ENCODE data around the gene MAN2B2. TPM values are rescaled to one million over a fixed set of nuclear protein-coding genes. Genes with fewer than 3 reads are reported as not detected.

MAN2B2 gene
- total and polyA plus RNA-seq, 10 donors = 7.9 to 40.3 (median 31.8) TPM

- TF ChIP-seq, protein P1, sequence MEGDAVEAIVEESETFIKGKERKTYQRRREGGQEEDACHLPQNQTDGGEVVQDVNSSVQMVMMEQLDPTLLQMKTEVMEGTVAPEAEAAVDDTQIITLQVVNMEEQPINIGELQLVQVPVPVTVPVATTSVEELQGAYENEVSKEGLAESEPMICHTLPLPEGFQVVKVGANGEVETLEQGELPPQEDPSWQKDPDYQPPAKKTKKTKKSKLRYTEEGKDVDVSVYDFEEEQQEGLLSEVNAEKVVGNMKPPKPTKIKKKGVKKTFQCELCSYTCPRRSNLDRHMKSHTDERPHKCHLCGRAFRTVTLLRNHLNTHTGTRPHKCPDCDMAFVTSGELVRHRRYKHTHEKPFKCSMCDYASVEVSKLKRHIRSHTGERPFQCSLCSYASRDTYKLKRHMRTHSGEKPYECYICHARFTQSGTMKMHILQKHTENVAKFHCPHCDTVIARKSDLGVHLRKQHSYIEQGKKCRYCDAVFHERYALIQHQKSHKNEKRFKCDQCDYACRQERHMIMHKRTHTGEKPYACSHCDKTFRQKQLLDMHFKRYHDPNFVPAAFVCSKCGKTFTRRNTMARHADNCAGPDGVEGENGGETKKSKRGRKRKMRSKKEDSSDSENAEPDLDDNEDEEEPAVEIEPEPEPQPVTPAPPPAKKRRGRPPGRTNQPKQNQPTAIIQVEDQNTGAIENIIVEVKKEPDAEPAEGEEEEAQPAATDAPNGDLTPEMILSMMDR (IDR thresholded peaks at IDR 0.05 in 8 of 11, conservative IDR thresholded peaks at IDR 0.05 in 3 of 11) = no peak
- no peak for TF ChIP-seq POLR2AphosphoS5 (IDR thresholded peaks at IDR 0.05)
- no peak for TF ChIP-seq POLR2A (IDR thresholded peaks at IDR 0.05)
- Histone ChIP-seq H3K4me3 (no peak overlapping the region), H3K4me1 (peaks cover 6 to 19% (median 14%) of the 10 kb centered on the region in 6 donors), H3K27ac (no peak overlapping the region), H3K9me3 (no peaks in the 10 kb centered on the region), H3K27me3 (replicated peaks in 1 of 7) (peaks cover 8 to 49% (median 33%) of the 10 kb centered on the region in 7 donors), H3K36me3 (no peaks in the 10 kb centered on the region)
- WGBS, 5 donors = 69 to 79% (median 70%) methylated on average over 13 of the region's 13 CpGs
- no peak for DNase-seq
- intact Hi-C loops (cut with DNase I; ENCODE audit: low total_unique reads) = no loop called here
These were observed 8.4 kb upstream of the MAN2B2 start for GRCh38 chr4:6566391-6567190.

- peaks cover 6 to 19% (median 14%) of the 10 kb centered on the region in 6 donors for H3K4me1 ChIP-seq
- H3K9me3 ChIP-seq = no peaks in the 10 kb centered on the region
- no peaks in the 10 kb centered on the region for H3K36me3 ChIP-seq
- no peak overlapping the region for H3K27ac ChIP-seq
- intact Hi-C loops (cut with DNase I; ENCODE audit: low total_unique reads) = no loop called here
- TF ChIP-seq, protein P1 (IDR thresholded peaks at IDR 0.05 in 8 of 11, conservative IDR thresholded peaks at IDR 0.05 in 3 of 11) = no peak
- TF ChIP-seq POLR2AphosphoS5 (IDR thresholded peaks at IDR 0.05) (no peak), POLR2A (IDR thresholded peaks at IDR 0.05) (no peak)
- no peak for DNase-seq
- no peak overlapping the region for H3K4me3 ChIP-seq
- WGBS, 5 donors = 78 to 93% (median 88%) methylated on average over 1 of the region's 1 CpG
- peaks cover 8 to 43% (median 26%) of the 10 kb centered on the region in 7 donors for H3K27me3 ChIP-seq (replicated peaks in 1 of 7)
These were observed 7.8 kb upstream of the MAN2B2 start for GRCh38 chr4:6567218-6567617.

DNA sequence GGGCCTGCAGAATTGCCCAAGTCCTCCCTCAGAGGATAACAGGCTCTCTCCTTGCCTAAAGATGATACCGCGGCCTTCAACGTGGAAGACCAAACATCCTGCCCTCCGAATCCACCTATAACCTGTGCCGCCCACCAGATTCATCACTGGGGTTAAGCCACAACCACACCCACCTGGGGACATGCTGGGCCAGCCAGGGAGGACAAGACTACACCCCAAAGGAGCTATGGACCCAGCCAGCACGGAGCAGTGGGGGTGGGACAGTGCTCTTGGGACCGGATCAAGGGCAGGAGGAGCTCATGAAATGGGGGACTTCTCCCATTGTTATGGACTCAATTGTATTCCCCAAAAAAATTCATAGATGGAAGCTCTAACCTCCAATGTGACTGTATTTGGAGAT is 6.8 kb upstream of the MAN2B2 start:
- TF ChIP-seq POLR2A (IDR thresholded peaks at IDR 0.05) (no peak), POLR2AphosphoS5 (IDR thresholded peaks at IDR 0.05) (no peak)
- TF ChIP-seq, protein P1 (IDR thresholded peaks at IDR 0.05 in 8 of 11, conservative IDR thresholded peaks at IDR 0.05 in 3 of 11) = no peak
- 84 to 91% (median 90%) methylated on average over 7 of the region's 7 CpGs for WGBS, 5 donors
- intact Hi-C loops (cut with DNase I; ENCODE audit: low total_unique reads) = no loop called here
- H3K9me3 ChIP-seq = no peaks in the 10 kb centered on the region
- peaks cover 1 to 11% (median 8%) of the 10 kb centered on the region in 6 donors for H3K4me1 ChIP-seq
- peaks cover 4 to 34% (median 19%) of the 10 kb centered on the region in 7 donors for H3K27me3 ChIP-seq (replicated peaks in 1 of 7)
- no peaks in the 10 kb centered on the region for H3K36me3 ChIP-seq
- DNase-seq = no peak
- no peak overlapping the region for H3K4me3 ChIP-seq
- H3K27ac ChIP-seq = no peak overlapping the region

DNA sequence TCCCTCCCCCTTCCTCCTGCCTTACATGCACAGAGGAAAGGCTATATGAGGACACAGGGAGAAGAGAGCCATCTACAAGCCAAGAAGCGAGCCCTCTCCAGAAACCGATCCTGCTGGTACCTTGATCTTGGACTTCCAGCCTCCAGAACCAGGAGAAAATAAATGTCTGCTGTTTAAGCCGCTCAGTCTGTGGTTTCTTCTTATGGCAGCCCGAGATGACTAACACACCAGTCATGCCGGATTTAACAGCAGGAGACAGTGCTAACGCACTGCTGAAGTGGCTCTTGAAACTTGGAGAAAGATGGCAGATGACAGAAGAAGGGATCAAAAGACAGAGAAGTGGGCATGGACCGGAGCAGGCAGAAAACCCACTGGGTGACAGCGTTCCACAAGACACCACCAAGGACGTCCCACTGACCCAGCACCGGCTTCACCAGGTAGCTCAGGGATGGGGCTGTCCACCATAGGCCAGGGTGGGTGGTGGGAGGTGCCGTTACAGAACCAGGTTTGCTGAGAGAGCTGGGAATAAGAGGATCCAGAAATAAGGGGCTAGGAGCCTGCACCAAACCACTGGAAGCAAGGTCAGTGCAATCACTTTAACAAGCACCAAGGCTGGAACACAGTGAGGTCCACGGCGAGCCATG is 6.2 kb upstream of the MAN2B2 start:
- DNase-seq = no peak
- intact Hi-C loops (cut with DNase I; ENCODE audit: low total_unique reads) = no loop called here
- TF ChIP-seq POLR2A (IDR thresholded peaks at IDR 0.05) (no peak), POLR2AphosphoS5 (IDR thresholded peaks at IDR 0.05) (no peak)
- TF ChIP-seq, protein P1 (IDR thresholded peaks at IDR 0.05 in 8 of 11, conservative IDR thresholded peaks at IDR 0.05 in 3 of 11) = no peak
- Histone ChIP-seq H3K9me3 (no peaks in the 10 kb centered on the region), H3K27me3 (replicated peaks in 1 of 7) (peaks cover 3 to 33% (median 16%) of the 10 kb centered on the region in 7 donors), H3K4me3 (no peak overlapping the region), H3K4me1 (peaks cover 0 to 9% (median 5%) of the 10 kb centered on the region in 6 donors), H3K27ac (no peak overlapping the region), H3K36me3 (no peaks in the 10 kb centered on the region)
- WGBS, 5 donors = 74 to 88% (median 81%) methylated on average over 13 of the region's 13 CpGs
